NCI-H146 (cell line): ENCODE data around the gene VIT.

Experiments used
- DNase-seq: peaks from one replicate; lab custom pipeline; 2025; lab: John Stamatoyannopoulos, UW

VIT gene

DNA sequence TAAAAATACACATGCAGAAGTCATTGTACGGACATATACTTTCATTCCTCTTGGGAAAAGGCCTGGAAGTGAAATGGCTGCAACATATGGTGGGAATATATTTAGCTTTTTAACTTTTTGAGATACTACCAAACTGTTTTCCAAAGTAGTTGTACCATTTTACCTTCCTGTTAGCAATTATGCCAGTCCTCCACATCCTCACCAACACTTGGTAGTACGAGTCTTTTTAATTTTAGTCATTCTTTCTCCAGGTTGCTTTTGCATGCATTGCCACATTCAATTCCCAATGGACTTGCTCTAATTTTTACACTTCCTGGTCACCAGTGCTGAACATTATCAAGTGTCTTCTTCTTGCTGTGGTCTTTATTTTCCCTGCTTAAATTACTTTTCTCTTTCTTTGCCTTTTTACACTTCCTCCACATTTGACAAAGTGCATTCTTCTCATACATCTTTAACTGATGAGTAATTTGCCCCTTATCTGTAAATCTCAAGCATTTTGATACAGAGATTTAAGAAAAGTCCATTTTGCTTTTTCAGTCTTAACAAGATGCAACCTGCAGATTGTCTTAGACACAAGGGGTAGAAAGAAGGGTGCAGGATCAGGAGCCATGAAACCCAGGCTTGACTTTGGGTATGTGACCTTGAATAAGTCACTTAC is 14.5 kb downstream of the VIT start:
- no peak for DNase-seq

GRCh38 chr2:36711741-36712314 is 15.3 kb downstream of the VIT start:
- DNase-seq = no peak

DNA sequence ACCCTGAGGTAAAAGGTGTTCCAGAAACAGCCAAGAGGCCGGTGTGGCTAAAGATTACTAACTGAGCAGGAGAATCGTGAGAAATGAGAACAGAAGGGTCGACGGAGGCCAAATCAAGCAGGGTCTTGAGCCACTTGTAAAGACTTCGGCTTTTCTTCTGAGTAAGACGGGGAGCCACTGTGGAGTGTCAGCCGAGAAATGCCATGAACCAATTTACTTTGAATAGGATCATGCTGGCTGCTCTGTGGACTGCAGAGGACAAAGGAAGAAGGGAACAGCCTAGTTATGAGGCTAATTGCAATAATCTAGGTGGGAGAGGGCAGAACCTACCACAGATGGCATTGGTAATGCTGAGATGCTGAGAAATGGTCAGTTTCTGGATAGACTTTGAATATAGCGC is 16.8 kb downstream of the VIT start:
- DNase-seq = no peak

- no peak for DNase-seq
Measured at GRCh38 chr2:36716111-36716510, 19.6 kb downstream of the VIT start.

DNA sequence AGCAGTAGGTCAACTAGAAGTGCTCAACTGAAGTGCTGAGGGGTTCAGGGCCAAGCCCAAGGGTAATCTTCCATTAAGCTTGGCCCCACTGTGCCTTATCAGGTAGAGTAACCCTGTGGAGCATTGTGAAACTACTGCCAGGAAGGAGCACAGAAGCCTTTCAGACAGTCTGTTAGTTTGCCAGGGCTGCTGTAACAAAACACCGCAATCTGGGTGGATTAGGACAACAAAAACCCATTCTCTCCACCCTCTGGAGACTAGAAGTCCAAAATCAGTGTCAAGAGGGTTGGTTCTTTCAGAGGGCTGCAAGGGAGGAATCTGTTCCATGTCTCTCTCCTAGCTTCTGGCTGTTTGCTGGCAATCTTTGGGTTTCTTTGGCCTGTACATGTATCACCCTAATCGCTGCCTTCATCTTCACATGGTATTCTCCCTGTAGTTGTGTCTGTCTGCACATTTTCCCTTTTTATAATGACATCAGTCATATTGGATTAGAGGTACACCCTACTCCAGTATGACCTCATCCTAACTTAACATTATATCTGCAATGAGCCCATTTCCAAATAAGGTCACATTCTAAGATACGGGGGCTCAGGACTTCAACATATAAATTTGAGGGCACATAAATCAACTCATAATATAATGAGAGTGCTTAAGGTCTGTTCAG is 21.2 kb downstream of the VIT start:
- DNase-seq = no peak

GRCh38 chr2:36727550-36727949 is 31.0 kb downstream of the VIT start:
- DNase-seq = no peak

- DNase-seq = no peak
Measured at GRCh38 chr2:36729067-36729466, 32.6 kb downstream of the VIT start.

DNA sequence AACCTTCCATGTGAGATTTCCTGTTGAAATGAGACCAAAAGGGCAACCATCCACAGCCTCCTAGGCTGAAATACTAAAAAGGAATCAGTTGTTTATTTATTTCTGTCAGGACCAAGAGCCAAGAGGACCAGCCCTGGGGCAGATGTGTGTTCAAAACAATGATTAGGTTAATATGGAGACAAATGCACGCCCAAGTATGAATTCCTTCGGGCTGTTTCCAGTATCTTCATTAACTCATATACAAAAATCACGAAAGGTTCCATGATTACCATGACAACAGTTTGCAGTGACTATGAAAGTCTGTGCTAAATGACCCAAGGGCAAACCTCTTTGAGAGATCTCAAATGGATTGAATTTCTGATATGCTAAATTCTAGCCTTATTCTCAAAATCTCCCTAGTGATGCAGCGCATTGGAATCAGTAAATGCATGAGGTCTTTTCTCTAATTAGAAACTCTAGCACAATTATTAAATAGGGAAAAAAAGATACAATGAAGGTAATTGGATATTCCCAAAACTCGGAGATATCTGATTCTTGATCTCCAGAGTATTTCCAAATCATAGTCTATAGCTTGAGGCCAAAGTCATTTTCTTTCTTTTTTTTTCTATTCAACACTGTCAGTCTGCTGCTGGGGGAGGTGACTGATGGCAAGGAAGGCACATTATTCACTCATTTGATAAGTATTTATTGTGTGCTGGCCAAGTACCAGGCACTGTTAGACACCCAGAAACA is 35.6 kb downstream of the VIT start:
- no peak for DNase-seq

DNA sequence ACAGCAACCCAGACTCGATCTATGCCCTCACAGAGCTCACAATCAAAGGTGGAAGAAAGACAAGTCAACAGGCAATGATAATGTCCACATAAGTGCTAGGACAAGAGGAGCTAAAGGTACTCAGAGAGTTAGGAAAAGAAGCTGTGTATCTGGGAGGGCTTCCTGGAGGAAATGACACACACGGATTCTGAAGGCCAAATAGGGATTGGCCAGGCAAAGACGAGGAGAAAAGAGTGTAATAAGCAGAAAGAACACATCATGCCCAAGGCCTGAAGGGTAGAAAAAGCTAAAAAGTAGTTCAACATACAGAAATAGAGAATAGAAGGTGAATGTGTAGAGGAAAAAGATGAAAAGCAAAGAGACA is 36.1 kb downstream of the VIT start:
- no peak for DNase-seq

- no peak for DNase-seq
Measured at GRCh38 chr2:36733215-36733614, 36.7 kb downstream of the VIT start.

GRCh38 chr2:36734304-36734703 is 37.8 kb downstream of the VIT start:
- DNase-seq = no peak

- no peak for DNase-seq
Measured at GRCh38 chr2:36737131-36737750, 40.7 kb downstream of the VIT start.

DNA sequence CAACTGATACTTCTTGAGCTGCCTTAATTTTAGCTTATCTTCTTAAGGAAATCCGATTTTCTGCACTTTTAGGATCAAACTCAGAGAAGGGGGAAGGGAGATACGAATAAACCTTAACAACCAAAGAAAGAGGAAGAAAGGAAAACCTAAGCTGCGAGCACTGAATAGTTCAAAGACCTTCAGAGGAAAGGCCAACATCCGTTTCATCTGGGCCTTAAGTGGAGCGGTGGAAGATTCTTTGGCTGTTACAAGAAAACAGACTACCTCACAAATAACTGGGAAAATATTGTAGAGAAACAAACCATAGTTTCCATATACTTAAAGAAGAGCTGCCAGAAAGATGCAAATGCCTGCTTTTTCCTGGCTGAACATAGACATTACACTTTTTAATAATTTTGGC is 43.6 kb downstream of the VIT start:
- DNase-seq = no peak

DNA sequence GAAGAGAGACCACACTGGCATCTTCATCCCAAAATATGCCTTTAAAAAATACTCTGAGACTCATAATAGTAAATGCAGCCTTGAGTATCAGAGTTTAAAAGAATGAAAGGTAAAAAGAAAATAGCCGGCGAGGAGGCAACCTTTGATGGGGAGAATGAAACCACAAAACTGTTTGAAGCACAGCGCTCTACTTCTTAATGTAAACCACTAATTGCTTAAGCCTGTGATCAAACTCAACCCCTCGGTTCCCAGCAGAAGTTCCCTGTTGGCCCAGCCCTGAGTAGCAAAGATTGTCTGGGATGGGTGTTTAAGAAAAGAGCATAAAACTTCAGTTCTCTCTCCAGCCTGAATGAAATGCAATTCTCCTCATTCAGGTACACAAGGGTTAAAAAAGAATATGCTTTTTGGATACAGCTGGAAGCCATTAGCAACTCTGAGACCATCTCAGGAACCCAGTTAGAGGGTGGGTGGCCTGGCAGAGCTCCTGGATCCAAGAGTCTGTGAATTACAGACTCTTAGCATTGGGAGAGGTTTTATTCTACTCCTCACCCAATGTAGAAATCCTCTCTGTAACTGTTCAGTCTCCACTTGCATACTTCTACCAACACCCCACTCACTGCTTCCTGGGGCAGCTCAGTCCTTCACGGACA is 44.8 kb downstream of the VIT start:
- DNase-seq = no peak

DNA sequence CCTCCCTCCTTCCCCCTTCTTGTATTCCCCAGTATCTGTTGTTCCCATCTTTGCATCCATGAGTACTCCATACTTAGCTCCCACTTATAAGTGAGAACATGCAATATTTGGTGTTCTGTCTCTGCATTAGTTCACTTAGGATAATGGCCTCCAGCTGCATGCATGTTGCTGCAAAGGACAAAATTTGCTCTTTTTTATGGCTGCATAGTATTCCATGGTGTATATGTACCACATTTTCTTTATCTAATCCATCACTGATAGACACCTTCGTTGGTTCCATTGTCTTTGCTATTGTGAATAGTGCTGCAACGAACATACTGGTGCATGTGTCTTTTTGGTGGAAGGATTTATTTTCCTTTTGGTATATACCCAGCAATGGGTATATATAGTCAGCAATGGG is 47.4 kb downstream of the VIT start:
- DNase-seq = no peak

DNA sequence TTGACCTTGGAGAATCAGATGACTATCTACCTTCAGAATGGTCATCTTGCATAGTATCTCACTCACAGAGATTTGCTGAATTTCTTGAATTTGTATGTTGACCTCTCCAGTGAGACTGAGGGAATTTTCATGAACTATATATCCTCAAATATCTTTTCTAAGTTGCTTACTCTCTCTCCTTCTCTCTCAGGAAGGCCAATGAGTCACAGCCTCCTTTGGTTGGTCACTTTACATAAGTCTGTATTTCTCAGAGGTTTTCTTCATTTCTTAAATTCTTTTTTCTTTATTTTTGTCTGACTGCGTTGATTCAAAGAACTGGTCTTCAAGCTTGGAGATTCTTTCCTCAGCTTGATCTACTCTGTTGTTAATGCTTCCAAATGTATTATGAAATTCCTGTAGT is 51.7 kb downstream of the VIT start:
- no peak for DNase-seq

GRCh38 chr2:36750101-36750500 is 53.6 kb downstream of the VIT start:
- DNase-seq = no peak

DNA sequence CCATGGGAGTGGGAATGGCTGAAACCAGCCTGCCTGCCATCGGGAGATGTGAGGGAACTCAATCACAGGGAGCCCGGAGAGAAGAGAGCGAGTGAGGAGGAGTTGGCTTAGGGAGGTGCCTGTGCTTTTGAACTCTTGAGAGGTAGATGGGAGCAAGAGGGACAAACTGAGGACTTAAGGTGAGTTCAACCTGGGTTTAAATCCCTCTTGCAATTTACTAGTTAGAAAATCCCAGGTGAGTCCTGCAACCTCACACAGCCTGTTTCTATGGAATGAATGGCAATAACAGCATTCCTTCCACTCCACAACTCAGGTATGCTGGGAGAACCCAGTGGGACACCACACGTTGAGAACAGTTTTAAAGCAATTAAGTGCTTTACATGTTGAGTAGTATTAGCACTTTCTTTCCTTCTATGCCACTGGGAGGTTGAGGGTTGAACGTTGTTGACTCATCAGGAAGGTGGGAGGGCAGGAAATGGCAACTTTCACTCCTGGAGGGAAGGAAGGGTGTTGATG is 57.3 kb downstream of the VIT start:
- no peak for DNase-seq

GRCh38 chr2:36754578-36754977 is 58.1 kb downstream of the VIT start:
- no peak for DNase-seq

GRCh38 chr2:36756438-36756837 is 59.9 kb downstream of the VIT start:
- DNase-seq = no peak

DNA sequence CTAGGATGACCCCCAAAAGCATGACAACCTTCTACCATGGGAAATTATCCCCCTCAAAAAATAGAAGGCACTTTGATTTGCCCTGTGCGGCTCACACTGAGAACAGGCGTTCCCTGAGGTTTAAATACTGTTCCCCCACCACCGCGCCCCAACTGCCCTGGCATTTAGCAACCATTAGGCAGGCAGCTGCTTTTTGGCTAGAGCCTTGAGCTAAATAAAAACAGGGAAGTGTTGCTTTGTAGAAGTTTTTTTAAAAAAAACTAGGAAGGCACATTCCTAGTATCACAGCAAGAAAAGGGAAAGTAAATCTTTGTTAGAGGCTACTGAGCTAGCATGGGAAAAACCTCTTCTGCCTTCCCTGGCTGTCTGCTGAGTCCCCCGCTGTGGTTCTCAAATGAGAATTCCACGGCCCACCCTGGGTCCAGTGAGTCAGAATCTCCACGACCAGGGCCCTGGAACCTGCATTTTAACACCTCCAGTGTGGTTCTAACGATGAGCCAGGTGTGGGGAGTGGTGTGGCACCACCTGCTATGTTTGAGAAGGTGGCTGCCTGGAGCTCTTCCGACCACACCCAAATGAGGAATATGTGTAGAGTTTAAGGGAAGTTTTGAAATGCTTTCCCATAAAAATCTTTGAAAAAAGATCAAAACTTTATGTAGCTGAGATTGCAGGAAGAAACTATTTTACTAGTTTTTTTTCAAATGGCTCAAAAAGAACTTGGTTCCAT is 66.4 kb downstream of the VIT start:
- no peak for DNase-seq
